Activated T-cell treated with anti-CD3 and anti-CD28 coated beads for 4 hours (primary cell): ENCODE measurements around the gene ETFB.
"Not testable (repeated sequence)": the region's sequence is repeated elsewhere in the genome, so short reads cannot be mapped to it uniquely, and the experiment has no call there.

Source experiments
- DNase-seq: peaks from one replicate; pipeline ENCODE4 v3.0.0-alpha.2; 2020

The ETFB gene

GRCh38 chr19:51365965-51366388 is at the start of gene ETFB:
Gene ETFB (minus strand): TSS chr19:51366388. CDS start chr19:51366326, 62 bp downstream.
- DNase-seq: no peak

- no peak for DNase-seq
These were observed 49.0 kb upstream of the ETFB start for GRCh38 chr19:51415187-51415586.

GRCh38 chr19:51410950-51411748 is 45.0 kb upstream of the ETFB start:
- no peak for DNase-seq

- DNase-seq: no peak
These were observed 41.4 kb upstream of the ETFB start for GRCh38 chr19:51407511-51408131.

GRCh38 chr19:51402117-51402516 is 35.9 kb upstream of the ETFB start:
- DNase-seq: no peak

GRCh38 chr19:51399936-51400335 is 33.7 kb upstream of the ETFB start:
- not testable (repeated sequence) for DNase-seq

- DNase-seq: no peak
These were observed 33.0 kb upstream of the ETFB start for GRCh38 chr19:51399231-51399630.

- DNase-seq: no peak
These were observed 32.0 kb upstream of the ETFB start for GRCh38 chr19:51398096-51398704.

- DNase-seq: not testable (repeated sequence)
These were observed 31.3 kb upstream of the ETFB start for GRCh38 chr19:51397453-51397852.

- DNase-seq: no peak
These were observed 30.0 kb upstream of the ETFB start for GRCh38 chr19:51396175-51396574.

GRCh38 chr19:51394050-51394836 is 28.1 kb upstream of the ETFB start:
- DNase-seq: peak; percentile 81

GRCh38 chr19:51392701-51393100 is 26.5 kb upstream of the ETFB start:
- DNase-seq: no peak

- no peak for DNase-seq
These were observed 25.0 kb upstream of the ETFB start for GRCh38 chr19:51391073-51391611.

- DNase-seq: no peak
These were observed 23.0 kb upstream of the ETFB start for GRCh38 chr19:51389143-51389542.

- DNase-seq: no peak
These were observed 21.8 kb upstream of the ETFB start, which contains the start of gene LIM2 for GRCh38 chr19:51387924-51388389. Gene LIM2 (minus strand): TSS chr19:51387974. CDS start chr19:51387443, 531 bp downstream.

- DNase-seq: no peak
These were observed 20.8 kb upstream of the ETFB start for GRCh38 chr19:51386882-51387520.

- DNase-seq: no peak
These were observed 15.8 kb upstream of the ETFB start for GRCh38 chr19:51382004-51382403.

GRCh38 chr19:51380379-51380778 is 14.2 kb upstream of the ETFB start:
- no peak for DNase-seq

- no peak for DNase-seq
These were observed 11.2 kb upstream of the ETFB start for GRCh38 chr19:51377422-51377821.

- DNase-seq: no peak
These were observed 9.5 kb upstream of the ETFB start for GRCh38 chr19:51375504-51376221.
